GM18511 (cell line): ENCODE data around the gene PRR4.

ENCODE experiments used
- ATAC-seq: cut with Tn5 transposase; IDR thresholded peaks from one replicate; pipeline ENCODE4 v1.9.1; 2021; ENCODE audit warnings: mild to moderate bottlenecking, moderate library complexity; ENCODE audit not compliant: unreplicated experiment

PRR4 gene

DNA sequence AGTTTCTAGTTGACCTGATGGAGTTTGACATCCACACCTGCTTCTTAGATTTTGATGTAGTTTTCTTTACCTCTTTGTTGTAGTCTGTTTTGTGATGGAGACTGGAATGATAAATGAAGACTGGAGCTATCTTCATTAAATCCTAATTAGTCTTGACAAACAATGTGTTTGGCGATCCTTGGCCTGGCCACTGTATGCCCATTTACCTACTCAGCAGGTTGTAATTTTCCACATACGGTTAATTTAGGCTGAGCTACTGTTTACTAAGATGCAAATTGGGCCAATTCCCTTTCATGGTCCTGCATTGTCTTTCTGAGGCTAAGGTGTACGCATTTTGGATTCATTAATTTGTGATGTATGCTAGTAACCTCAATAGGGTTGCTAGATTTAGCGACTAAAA lies 46.7 kb downstream of the PRR4 start, which contains the start of gene TAS2R7:
TAS2R7 (minus strand) TSS at position 41 of the 400 bp plus-strand sequence. CDS start 57 bp downstream, outside the sequence.
- ATAC-seq: no peak

DNA sequence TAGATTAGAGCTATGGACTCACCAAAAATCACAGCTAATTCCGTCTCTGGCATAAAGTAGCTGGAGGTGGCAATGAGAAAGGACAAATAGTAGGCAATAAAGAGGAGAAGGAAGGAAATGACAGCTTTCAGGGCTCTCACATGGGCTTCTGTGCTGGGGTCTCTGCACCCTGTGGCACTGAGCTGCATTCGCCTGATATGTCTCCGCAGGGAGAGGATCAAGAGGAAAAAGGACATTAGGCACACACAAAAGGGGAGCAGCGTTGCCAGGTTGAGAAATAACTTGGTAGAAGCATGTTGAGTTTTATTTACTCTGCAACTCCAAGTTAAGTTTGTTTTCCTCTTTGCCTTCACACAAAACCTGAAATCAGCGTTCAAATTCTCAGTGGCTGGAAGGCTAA lies 47.5 kb downstream of the PRR4 start:
- ATAC-seq: no peak
